Measurements from ENCODE around the gene LRRK1. TPM values are rescaled to one million over a fixed set of nuclear protein-coding genes. Genes with fewer than 3 reads are reported as not detected.

Gene LRRK1
- polyA plus RNA-seq, 1 of the 3 experiments (the other 2 are of a cell fraction): 6.9 TPM

GRCh38 chr15:100893964-100894295, 25.2 kb upstream of the LRRK1 start (continued):
- TF ChIP-seq REST (IDR thresholded peaks at IDR 0.05; ENCODE audit: low read depth, low read length): no peak

- H3K4me3 ChIP-seq (ENCODE audit: low read depth in 2 of 2, low read length in 1 of 2): no peak overlapping the region
- TF ChIP-seq MXI1 (IDR thresholded peaks at IDR 0.05; ENCODE audit: low read depth, low read length): no peak
- no peak for TF ChIP-seq POLR2AphosphoS5 (IDR thresholded peaks at IDR 0.05; ENCODE audit: low read depth, low read length)
- no peak overlapping the region for H3K4me2 ChIP-seq
- H3F3A ChIP-seq (replicated peaks; ENCODE audit: insufficient read depth): no peaks in the 10 kb centered on the region
- H3K79me2 ChIP-seq (ENCODE audit: insufficient read depth): no peaks in the 10 kb centered on the region
- POLR2A ChIA-PET: no interaction called here
- CTCF ChIA-PET: interaction anchor here (1.8 to 2.6 kb wide), 3 partner anchors 22 to 224 kb away, joined by 7 to 10 read pairs (median 10); no protein-coding TSS in a partner anchor
- no peaks in the 10 kb centered on the region for H3K9me2 ChIP-seq
- WGBS (ENCODE audit: low lambda C conversion rate): 79% methylated on average over 11 of the region's 13 CpGs
- no peak overlapping the region for H3K9ac ChIP-seq
- H3K9me3 ChIP-seq: no peaks in the 10 kb centered on the region
- no peak overlapping the region for H2AFZ ChIP-seq (ENCODE audit: low read depth)
- H3K4me1 ChIP-seq (ENCODE audit: control insufficient read depth in 1 of 2, insufficient read depth in 2 of 2, low read depth in 1 of 2, low read length in 1 of 2): peaks cover 0 to 26% of the 10 kb centered on the region in 2 experiments; a peak in 2 of 4 replicates
- H3K27me3 ChIP-seq (ENCODE audit: insufficient read depth): no peaks in the 10 kb centered on the region
- H4K20me1 ChIP-seq (ENCODE audit: insufficient read depth): no peaks in the 10 kb centered on the region
- H3K36me3 ChIP-seq (replicated peaks in 1 of 2; ENCODE audit: control insufficient read depth in 1 of 2, insufficient read depth in 2 of 2, low read length in 1 of 2): no peaks in the 10 kb centered on the region
- H3K27ac ChIP-seq (ENCODE audit: low read depth in 2 of 2, low read length in 1 of 2): no peak overlapping the region
- no peak for DNase-seq
Observed at GRCh38 chr15:100895721-100896120, 23.4 kb upstream of the LRRK1 start.

GRCh38 chr15:100897221-100898151, 21.7 kb upstream of the LRRK1 start:
- peaks cover 12 to 43% of the 10 kb centered on the region in 2 experiments for H3K4me1 ChIP-seq (ENCODE audit: control insufficient read depth in 1 of 2, insufficient read depth in 2 of 2, low read depth in 1 of 2, low read length in 1 of 2)
- no peak overlapping the region for H3K9ac ChIP-seq
- POLR2A ChIA-PET: no interaction called here
- H3K79me2 ChIP-seq (ENCODE audit: insufficient read depth): no peaks in the 10 kb centered on the region
- H3K36me3 ChIP-seq (replicated peaks in 1 of 2; ENCODE audit: control insufficient read depth in 1 of 2, insufficient read depth in 2 of 2, low read length in 1 of 2): no peaks in the 10 kb centered on the region
- no peaks in the 10 kb centered on the region for H4K20me1 ChIP-seq (ENCODE audit: insufficient read depth)
- CTCF ChIA-PET: interaction anchor here (0.9 to 2.6 kb wide), 9 partner anchors 10 to 270 kb away, joined by 3 to 10 read pairs (median 5); no protein-coding TSS in a partner anchor
- H3K27ac ChIP-seq (ENCODE audit: low read depth in 2 of 2, low read length in 1 of 2): peak overlapping the region in 1 of 2 experiments; percentile 28; a peak in 1 of 4 replicates
- H3K4me3 ChIP-seq (ENCODE audit: low read depth in 2 of 2, low read length in 1 of 2): no peak overlapping the region
- no peak overlapping the region for H2AFZ ChIP-seq (ENCODE audit: low read depth)
- no peaks in the 10 kb centered on the region for H3F3A ChIP-seq (replicated peaks; ENCODE audit: insufficient read depth)
- H3K4me2 ChIP-seq: no peak overlapping the region
- no peaks in the 10 kb centered on the region for H3K9me2 ChIP-seq
- no peak for DNase-seq
- 92% methylated on average over 11 of the region's 26 CpGs for WGBS (ENCODE audit: low lambda C conversion rate)
- H3K9me3 ChIP-seq: no peaks in the 10 kb centered on the region
- H3K27me3 ChIP-seq (ENCODE audit: insufficient read depth): no peaks in the 10 kb centered on the region
- TF ChIP-seq MAX (IDR thresholded peaks at IDR 0.05; ENCODE audit: low read depth) (no peak), RXRA (IDR thresholded peaks at IDR 0.05; ENCODE audit: borderline replicate concordance, low read depth) (no peak), GATA2 (CRISPR knock-in tag; IDR thresholded peaks at IDR 0.05) (no peak), YY1 (IDR thresholded peaks at IDR 0.05; ENCODE audit: low read depth) (no peak), FOXM1 (IDR thresholded peaks at IDR 0.05; ENCODE audit: low read depth) (no peak), FOSL2 (IDR thresholded peaks at IDR 0.05; ENCODE audit: borderline replicate concordance, low read depth) (no peak), PBX3 (IDR thresholded peaks at IDR 0.05) (no peak), RFX5 (IDR thresholded peaks at IDR 0.05; ENCODE audit: low read length) (no peak), RAD21 (IDR thresholded peaks at IDR 0.05; ENCODE audit: low read length) (no peak), TAF1 (IDR thresholded peaks at IDR 0.05; ENCODE audit: borderline replicate concordance, low read depth, low read length) (no peak), EZH2phosphoT487 (IDR thresholded peaks at IDR 0.05; ENCODE audit: borderline replicate concordance, low read depth) (no peak), TEAD4 (IDR thresholded peaks at IDR 0.05; ENCODE audit: borderline replicate concordance, insufficient read depth) (no peak), CHD2 (IDR thresholded peaks at IDR 0.05; ENCODE audit: low read length, partially characterized antibody) (no peak), POLR2AphosphoS5 (IDR thresholded peaks at IDR 0.05; ENCODE audit: low read depth, low read length) (no peak), MXI1 (IDR thresholded peaks at IDR 0.05; ENCODE audit: low read depth, low read length) (no peak)
